Kidney tubule cell (primary cell): ENCODE data around the gene PGR.
"Not testable (repeated sequence)": the region's sequence is repeated elsewhere in the genome, so short reads cannot be mapped to it uniquely, and the experiment has no call there.

Experiments
- DNase-seq: peaks from one replicate; pipeline ENCODE4 v3.0.0-alpha.2; 2018; ENCODE audit warnings: low spot score

Gene PGR

DNA sequence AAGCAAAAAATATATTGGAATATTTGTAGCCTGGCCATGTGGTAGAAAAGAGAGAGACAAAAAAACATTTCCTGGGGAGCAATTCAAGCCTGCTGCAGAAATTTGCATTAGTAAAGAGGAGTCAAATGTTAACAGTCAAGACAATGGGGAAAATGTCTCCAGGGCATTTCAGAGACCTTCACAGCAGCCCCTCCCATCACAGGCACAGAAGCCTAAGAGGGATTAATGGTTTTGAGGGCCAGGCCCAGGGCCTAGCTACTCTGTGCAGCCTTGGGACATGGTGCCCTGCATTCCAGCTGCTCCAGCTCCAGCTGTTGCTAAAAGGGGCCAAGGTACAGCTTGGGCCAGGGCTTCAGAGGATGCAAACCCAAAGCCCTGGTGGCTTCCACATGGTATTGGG lies 46.8 kb downstream of the PGR start:
- no peak for DNase-seq

DNA sequence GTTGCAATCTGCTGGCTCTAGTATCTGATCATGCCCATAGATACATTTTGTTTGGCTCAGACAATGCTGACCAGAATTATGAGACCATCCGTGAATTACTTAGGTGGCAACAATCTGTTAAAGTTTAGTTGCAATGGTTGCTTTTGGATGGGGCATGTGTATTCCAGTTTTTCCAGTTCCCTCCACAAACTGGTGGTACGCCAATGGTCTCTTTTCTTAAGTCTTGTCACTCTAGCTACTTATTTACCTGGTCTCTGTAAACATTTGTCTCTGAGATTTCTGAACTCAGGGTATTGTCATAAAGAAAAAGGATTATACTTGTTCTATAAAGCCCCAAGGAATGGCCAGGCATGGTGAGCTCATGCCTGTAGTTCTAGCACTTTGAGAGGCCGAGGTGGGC lies 65.9 kb downstream of the PGR start:
- no peak for DNase-seq

DNA sequence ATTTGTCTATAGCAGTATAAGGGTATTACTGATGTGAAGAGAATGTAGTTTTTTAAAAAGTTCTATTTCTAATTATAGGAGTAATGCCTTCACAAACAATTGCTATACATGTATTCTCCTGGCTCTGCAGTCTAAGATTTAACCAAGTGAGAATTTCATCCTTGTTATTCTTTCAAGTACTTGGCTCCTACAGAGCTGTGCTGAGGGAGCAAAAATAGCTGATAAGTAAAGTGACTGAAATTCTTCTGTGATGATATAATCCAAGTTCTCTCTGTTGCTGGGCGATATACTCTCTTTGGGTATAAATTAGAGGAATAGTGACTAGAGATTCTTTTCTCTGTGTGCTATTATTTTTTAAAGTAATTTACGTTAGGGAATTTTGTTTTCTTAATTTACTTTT lies 68.0 kb downstream of the PGR start:
- DNase-seq, result peak; percentile 17

DNA sequence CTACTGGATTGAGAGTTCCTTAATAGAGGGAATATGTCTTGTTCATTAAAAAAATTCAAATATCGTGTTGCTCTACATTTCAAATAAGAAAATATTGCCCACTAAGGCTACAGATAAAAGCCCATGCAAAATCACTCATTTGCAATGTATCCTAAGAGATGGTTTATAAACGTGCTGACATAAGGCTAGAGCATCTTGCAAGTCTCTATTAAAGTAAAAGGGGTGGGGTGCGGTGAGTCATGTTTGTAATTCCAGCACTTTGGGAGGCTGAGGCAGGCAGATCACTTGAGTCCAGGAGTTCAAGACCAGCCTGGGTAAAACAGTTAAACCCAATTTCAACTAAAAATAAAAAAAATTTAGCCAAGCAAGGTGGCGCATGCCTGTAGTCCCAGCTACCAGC lies 70.3 kb downstream of the PGR start:
- DNase-seq, result no peak

DNA sequence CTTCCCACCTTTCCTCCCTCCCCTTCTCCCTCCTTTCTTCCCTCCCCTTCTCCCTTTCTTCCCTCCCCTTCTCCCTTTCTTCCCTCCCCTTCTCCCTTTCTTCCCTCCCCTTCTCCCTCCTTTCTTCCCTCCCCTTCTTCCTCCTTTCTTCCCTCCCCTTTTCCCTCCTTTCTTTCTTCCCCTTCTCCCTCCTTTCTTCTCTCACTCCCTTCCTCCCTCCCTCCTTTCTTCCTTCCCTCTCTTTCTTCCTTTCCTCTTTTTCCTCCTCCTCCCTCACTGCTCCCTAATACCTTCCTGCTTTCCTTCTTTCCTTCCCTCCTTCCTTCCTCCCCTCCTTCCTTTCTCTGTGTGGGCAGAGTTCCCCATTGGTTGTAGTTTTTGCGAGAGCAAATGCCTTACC lies 76.1 kb downstream of the PGR start:
- no peak for DNase-seq

DNA sequence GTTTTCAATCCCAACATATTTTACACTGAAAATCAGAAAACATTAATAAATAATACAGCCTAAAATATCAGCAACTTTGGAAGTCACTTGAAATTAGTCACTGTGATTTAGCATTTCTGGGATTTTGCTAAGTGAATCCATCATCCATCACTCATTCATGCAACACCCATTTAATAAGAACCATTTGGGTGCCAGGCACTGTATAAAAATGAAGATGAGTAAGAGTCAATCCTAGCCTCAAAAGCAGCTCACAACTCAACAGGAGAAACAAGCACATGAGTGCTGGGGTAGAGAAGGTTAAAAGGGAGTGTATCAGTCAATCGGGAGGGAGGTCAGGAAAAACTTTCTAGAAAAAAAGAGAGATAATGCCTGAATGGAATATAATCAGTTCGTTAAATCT lies 77.9 kb downstream of the PGR start:
- DNase-seq, result no peak

DNA sequence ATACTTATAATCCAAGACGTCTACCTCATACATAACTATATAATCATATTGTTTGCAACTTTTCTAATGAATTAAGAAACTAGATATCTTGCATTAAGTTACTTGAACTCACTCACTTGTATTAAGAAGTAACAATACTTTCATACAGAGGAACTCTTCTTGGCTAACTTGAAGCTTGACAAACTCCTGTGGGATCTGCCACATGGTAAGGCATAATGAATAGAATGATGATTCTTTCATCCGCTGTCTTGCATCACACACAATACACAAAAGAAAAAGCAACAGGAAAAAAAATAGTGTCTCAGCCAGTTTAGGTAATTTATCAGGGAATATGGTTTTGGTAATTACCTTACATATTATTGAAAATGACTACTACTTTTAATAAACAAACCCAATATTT lies 79.8 kb downstream of the PGR start:
- DNase-seq, result no peak

DNA sequence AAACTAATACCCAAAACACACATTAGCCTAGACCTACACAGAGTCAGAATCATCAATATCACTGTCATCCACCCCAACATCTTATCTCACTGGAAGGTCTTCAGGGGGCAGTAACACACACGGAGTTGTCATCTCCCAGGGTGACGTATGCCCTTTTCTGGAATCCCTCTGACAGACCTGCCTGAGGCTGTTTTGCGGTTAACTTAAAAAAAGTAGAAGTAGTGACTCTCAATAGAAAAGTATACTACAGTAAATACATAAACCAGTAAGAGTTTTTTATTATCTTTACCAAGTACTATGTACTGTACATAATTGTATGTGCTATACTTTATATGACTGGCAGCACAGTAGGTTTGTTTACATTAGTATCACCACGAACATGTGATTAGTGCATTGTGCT lies 80.5 kb downstream of the PGR start:
- DNase-seq, result no peak

DNA sequence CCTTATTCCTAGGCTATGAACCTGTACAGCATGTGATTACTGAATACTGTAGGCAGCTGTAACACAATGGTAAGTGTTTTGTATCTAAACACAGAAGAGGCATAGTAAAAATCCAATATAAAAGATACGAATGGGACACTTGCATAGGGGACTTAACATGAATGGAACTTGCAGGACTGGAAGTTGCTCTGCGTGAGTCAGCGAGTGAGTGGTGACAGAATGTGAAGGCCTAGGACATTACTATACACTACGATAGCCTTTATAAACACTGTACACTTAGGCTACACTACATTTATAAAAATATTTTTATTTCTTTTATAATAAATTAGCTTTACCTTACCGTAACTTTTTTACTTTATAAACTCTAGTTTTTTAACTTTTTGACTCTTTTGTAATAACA lies 81.1 kb downstream of the PGR start:
- DNase-seq, result no peak

DNA sequence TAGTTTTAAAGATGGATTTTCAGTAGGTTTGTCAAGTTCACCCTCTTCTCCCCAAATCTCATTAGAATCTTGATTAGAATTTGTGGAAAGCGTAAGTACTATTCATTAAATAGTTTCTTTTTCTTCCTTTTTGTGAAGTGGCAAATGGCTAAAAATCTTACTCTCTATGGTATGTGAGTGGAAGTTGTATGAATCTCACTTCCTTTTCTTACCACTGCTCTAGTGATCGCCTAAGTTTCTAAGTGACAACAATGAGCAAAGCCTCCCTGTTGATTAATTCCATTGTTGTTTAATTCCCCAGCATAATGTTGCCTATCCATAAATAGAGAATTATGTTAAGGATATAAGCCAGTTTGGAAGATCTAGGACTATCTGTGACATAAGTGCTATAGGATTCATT lies 82.7 kb downstream of the PGR start:
- DNase-seq, result no peak

DNA sequence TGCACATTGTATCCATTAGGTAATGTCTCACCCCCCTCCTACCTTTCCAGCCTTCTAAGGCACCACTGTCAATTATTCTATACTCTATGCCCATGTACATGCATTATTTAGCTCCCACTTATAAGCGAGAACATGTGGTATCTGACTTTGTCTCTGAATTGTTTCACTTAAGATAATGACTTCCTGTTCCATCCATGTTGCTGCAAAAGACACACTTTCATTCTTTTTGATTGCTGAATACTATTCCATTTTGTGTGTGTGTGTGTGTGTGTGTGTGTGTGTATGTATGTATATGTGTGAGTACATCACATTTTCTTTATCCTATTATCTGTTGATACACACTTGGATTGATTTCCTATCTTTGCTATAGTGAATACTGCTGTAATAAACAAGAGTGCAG lies 84.2 kb downstream of the PGR start:
- DNase-seq, result no peak

DNA sequence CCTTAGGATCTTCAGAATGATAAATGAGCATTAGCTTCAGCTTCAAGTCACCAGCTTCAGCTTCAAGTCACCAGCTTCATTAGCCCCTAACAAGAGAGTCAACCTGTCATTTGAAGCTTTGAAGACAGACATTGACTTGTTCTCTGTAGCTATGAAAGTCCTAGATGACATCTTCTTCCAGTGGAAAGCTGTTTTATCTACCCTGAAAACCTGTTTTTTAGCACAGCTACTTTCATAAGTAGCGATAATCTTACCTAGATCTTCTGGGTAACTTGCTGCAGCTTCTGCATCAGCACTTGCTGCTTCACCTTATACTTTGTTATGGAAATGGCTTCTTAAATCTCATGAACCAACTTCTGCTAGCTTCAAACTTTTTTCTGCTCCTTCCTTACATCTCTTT lies 85.7 kb downstream of the PGR start:
- no peak for DNase-seq

DNA sequence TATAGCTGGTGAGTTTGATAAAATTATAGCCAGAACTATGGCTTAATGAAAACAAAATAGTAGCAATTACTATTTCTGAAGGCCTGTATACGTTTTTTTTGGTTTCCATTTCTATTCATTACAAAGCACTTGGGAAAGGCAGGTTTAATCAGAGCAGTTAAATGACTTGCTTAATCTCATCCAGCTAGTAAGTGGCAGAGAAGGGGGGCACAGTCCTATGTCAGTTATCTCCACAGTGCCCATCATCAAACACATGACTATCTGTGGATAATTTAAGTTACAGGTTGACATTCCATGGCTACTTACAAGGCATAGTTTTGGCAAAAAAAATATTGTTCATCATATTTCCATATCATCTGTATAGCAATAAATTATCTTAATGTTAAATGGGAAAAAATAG lies 93.7 kb downstream of the PGR start:
- DNase-seq, result no peak

DNA sequence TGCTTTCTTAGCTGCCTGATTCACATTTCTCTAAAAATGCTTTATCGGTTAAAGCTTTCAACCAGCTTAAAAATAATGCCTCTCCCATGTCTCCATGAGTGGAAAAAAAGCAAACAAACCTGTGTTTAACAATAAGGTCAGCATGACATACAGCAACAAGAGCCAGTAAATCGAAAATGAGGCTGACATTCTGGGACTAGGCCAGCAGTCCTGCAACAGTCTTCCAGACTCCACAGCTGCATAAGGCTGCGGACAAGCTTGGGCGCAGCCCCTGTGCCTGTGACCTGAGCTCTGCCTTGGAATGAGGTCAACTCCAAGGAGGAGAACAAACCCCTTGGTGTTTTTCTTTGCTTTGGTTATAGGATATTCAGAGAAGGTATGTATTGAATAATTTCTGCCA lies 95.5 kb downstream of the PGR start:
- no peak for DNase-seq

DNA sequence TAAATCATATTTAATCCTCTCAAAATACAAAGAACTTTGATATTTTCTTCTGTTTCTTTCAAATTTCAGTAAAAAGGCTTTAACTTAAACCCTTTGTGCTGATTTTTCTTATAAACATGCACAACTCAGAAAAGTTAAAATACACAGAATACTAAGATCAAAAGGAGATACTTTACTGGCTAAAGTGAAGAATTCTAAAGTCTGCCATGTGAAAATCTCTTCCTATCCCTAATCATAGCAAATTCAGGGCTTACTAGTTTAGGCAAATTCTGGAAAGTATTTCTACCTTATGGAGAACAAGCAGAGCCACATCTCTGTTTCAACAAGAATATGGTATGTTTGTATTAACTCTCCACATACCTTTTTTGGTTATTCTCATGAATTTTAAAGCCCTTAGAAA lies 96.6 kb downstream of the PGR start:
- no peak for DNase-seq

DNA sequence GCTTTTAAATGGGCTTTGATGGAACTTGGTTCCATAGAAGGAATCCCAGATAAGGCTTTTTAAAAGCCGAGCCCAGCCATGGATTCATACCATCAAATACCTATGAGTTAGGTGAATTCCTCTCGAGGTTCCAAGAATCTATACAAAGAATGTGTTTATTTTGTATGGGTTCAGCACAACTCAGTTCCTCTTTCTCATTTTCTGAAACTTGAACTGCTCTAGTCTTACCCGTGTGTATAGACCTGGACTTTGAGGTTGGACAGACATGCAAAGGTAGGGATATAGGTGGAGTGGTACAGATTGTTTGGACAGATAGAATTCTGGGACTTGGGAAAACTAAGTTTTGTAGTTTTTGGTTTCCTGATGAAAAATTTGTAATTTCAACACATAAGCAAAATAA lies 97.9 kb downstream of the PGR start:
- DNase-seq, result no peak

DNA sequence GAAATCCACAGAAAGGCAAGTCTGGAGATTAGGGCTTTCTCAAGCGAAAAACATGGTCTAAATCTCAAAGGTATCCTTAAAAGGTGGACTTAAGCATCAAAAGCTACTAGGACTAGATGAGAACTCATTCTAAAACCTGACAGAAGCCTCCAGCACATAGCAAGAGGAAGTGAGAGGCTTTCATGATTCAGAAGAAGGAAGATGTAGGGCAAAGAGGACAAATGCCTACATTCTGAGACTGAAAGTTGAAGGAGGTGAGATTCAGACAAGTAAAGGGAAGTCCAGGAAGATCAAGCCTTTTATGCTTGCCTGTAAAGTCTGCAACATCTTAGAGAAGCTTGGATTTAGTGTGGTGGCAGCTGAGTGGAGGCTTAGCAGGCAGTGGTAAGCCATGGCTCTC lies 98.9 kb downstream of the PGR start:
- DNase-seq, result no peak

DNA sequence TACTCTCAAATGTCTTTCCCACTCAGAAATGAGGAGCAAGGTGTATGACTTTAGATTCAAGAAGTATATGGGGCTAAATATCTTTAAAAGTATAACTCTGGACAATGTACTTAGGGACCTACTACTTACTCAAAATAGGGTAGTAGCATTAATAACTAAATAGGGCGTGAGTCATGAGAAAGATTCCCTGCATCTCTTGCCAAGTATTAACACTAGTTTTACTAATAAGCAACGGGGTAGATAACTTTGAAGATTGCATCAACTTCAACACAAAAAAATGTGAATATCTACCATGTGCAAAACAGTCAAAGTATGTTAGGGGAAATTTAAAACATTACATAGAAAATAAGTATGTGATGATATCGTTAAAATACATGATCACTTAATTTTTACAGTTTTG lies 99.6 kb downstream of the PGR start:
- DNase-seq, result no peak

DNA sequence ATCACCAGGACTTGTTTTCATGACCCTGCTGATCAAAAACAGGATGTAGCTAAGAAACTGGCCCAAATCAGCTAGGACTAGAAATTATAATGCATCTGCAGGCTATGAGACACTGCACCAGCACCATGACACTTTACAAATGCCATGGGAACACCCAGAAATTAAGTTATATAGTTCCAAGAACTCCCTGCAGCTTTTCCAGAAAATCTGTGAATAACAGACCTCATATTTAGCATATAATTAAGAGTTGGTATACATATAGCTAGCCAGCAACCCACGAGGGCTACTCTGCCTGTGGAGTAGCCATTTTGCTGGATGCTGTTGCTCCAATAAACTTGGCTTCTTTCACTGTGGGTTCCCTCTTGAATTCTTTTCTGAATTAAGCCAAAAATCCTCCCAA lies 101.0 kb downstream of the PGR start:
- no peak for DNase-seq

DNA sequence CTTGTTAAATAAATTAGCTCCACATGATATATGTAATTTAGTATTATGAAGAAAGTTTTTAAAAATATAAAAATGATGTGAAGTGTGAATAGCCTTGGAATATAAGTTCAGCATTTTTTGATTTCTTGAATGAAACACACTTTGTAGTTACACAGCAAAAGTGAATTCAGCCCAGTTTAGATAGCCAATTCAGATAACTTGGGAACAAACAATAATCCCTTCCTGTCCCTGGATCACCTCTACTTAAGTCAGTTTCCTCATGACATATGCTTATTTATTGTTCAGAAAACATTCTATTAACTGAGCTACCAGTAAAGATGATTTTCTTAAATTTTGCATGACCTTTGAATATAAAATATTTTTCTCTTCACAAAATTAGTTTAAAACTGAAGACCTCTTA lies 107.4 kb downstream of the PGR start:
- no peak for DNase-seq

DNA sequence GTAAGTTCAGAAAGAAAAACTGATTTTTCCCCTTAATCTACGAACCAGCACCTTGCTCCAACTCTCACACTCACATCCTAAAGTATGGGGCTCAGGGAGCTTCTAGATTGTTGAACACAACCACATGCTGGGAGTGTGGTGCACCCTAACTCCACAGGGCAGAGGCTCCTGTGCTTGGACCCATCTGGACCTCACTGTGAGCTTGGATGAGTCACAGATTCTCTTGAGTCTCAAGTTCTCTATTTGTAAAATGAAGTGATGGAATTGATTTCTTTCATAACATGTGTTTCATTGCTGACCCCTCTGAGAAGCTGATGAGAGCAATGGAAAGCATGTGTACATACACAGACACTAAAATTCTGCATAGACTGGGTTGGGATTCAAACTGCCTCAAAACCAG lies 109.7 kb downstream of the PGR start:
- no peak for DNase-seq

DNA sequence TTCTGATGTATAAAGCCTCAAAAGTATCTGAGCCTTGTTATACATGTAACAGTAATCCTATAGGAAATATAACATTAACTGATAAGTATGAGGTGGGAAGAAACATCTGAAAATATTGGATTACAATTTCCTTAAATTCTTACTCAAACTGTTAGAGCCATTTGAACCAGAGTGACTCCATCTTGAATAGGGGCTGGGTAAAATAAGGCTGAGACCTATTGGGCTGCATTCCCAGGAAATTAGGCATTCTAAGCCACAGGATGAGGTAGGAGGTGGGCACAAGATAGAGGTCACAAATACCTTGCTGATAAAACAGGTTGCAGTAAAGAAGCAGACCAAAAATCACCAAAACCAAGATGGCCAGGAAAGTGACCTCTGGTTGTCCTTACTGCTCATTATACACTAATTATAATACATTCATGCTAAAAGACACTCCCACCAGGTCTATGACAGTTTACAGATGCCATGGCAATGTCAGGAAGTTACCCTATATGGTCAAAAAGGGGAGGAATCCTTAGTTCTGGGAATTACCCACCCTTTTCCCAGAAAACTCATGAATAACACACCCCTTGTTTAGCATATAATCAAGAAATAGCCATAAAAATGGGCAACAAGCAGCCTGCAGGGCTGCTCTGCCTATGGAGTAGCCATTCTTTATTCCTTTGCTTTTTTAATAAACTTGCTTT lies 114.9 kb downstream of the PGR start:
- DNase-seq, result no peak

DNA sequence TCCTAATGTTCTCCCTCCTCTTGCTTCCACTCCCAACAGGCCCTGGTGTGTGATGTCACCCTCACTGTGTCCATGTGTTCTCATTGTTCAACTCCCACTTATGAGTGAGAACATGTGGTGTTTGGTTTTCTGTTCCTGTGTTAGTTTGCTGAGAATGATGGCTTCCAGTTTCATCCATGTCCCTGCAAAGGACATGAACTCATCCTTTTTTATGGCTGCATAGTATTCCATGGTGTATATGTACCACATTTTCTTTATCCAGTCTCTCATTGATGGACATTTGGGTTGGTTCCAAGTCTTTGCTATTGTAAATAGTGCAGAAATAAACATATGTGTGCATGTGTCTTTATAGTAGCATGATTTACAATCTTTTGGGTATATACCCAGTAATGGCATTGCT lies 115.9 kb downstream of the PGR start:
- DNase-seq, result not testable (repeated sequence)

DNA sequence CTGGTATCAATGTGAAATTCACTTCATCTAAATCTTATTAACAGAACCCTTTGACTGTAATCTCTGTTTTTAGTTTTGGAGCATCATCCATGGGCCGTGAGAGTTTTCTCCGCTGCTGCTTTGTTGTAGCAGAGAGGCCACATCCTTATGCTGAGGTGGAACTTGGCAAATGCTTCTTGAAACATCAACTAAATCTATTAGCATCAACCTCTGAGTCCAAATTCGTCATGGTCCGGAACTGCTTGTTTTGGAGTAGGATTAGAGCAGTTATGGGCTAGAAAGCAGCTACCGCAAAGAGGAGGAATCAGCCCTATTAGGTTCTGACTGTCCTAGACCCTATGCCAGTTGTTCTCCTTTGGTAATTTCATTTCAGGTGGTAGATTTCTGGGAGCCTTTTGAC lies 117.7 kb downstream of the PGR start:
- DNase-seq, result no peak

DNA sequence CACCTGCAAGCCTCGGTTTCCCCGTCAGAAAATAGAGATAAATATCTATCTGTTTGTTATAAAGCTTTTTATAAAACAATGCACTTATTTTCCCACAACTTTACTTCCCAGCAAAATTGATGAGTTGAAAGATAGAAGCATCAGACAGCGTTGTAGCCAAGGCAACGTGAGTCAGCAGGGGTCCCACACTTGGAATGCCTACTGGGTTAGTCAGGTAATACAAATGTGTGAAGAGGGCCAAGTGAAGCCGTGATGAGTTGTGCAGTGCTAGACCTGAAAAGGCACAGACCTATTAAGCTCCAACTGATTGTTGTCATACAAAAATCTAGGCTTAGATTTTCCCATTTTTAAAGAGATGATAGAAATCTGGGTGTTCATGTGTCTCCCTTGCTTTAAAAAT lies 118.7 kb downstream of the PGR start:
- DNase-seq, result peak; percentile 38
